HepG2 (cell line): Measurements from ENCODE around the gene IL1RAPL2. TPM values are rescaled to one million over a fixed set of nuclear protein-coding genes. Genes with fewer than 3 reads are reported as not detected.
A peak's percentile ranks its signal among the peaks of the same experiment; 100 is the strongest.

ENCODE experiments used
- ATAC-seq: fragments of 200-7000 bp; cut with Tn5 transposase; 3 replicates; pipeline ENCODE4 v1.9.1; 2020; ENCODE audit warnings: mild to moderate bottlenecking, moderate library complexity
- BruUV-seq: library from RNA; stranded (reverse); fragments of 400-500 nt; replicated peaks from 2 replicates; lab custom pipeline; 2021; lab: Mats Ljungman, UMichigan
- CTCF ChIA-PET: fragments of 300-600 bp; formaldehyde crosslinking; extraction: SDS; loops from one replicate; lab custom pipeline; 2021; ENCODE audit warnings: low total read pairs, inconsistent platforms, low intra/inter-chr PET ratio; lab: Yijun Ruan, JAX
- POLR2A ChIA-PET: fragments of 350-600 bp; sonication (Branson Sonifier 250); formaldehyde crosslinking; loops from one replicate; lab custom pipeline; 2020; ENCODE audit warnings: antibody characterized with exemption, inconsistent platforms; lab: Yijun Ruan, JAX
- DNase-seq: peaks from one replicate; pipeline ENCODE4 v3.0.0-alpha.2; 2015; ENCODE audit warnings: low spot score
- FAIRE-seq: peaks from 3 replicates; lab custom pipeline; 2011; peaks lifted over from hg19 to GRCh38; lab: Jason Lieb, UNC
- H2AFZ ChIP-seq: one replicate; pipeline ENCODE4 v1.6.1; 2011; ENCODE audit warnings: low read length, inconsistent platforms
- H3K27ac ChIP-seq: fragments of 300-600 bp; 3 replicates; pipeline ENCODE4 v1.8.0; 2011; ENCODE audit warnings: mixed run types, mild to moderate bottlenecking, mixed read lengths, low read length, inconsistent platforms; ENCODE audit not compliant: insufficient read depth; ENCODE audit errors: extremely low read length
- H3K27me3 ChIP-seq, 2 experiments: fragments of 200-600 bp in 1 of 2; 2 replicates in 1 of 2; 3 replicates in 1 of 2; pipeline versions ENCODE4 v1.6.0 to v1.8.0; 2011; ENCODE audit warnings: low read length in 2 of 2, mild to moderate bottlenecking in 2 of 2, moderate library complexity in 2 of 2, inconsistent platforms in 1 of 2; ENCODE audit not compliant: insufficient read depth in 2 of 2, control insufficient read depth in 1 of 2
- H3K36me3 ChIP-seq, 2 experiments: fragments of 200-600 bp in 1 of 2; replicated peaks in 1 of 2; 2 replicates in 1 of 2; 3 replicates in 1 of 2; pipeline versions ENCODE4 v1.5.1 to v1.8.0; 2011; ENCODE audit warnings: low read length in 2 of 2, inconsistent platforms in 1 of 2; ENCODE audit not compliant: insufficient read depth in 2 of 2, control insufficient read depth in 1 of 2
- H3K4me1 ChIP-seq: 2 replicates; pipeline ENCODE4 v1.5.1; 2012; ENCODE audit warnings: low read length, inconsistent platforms; ENCODE audit not compliant: insufficient read depth
- H3K4me2 ChIP-seq: 2 replicates; pipeline ENCODE4 v1.6.0; 2011; ENCODE audit warnings: low read depth, low read length, inconsistent platforms
- H3K4me3 ChIP-seq, 3 experiments: fragments of 200-600 bp in 1 of 3; sonication (generic), shearing (Covaris generic) in 1 of 3; replicated peaks in 1 of 3; 2 replicates each; pipeline ENCODE4 v1.5.1; 2011 to 2016; ENCODE audit warnings: low read length in 3 of 3, inconsistent platforms in 2 of 3, low read depth in 2 of 3, mild to moderate bottlenecking in 2 of 3, control low read depth in 1 of 3, mixed read lengths in 1 of 3; ENCODE audit not compliant: insufficient read depth in 1 of 3
- H3K79me2 ChIP-seq: one replicate; pipeline ENCODE4 v1.6.1; 2011; ENCODE audit warnings: low read length, inconsistent platforms; ENCODE audit not compliant: insufficient read depth
- H3K9ac ChIP-seq: 2 replicates; pipeline ENCODE4 v1.6.0; 2011; ENCODE audit warnings: mild to moderate bottlenecking, low read depth, low read length, inconsistent platforms; ENCODE audit not compliant: insufficient read depth
- H3K9me3 ChIP-seq: 2 replicates; pipeline ENCODE4 v1.5.1; 2012; ENCODE audit warnings: mild to moderate bottlenecking, low read length
- H4K20me1 ChIP-seq: 2 replicates; pipeline ENCODE4 v1.6.0; 2011; ENCODE audit warnings: inconsistent platforms, mild to moderate bottlenecking, low read length, moderate library complexity; ENCODE audit not compliant: insufficient read depth
- CEBPB ChIP-seq: IDR thresholded peaks from 2 replicates; pipeline ENCODE4 v1.6.1; 2011; ENCODE audit warnings: low read depth, low read length, improper control_type of control experiment, borderline replicate concordance
- HNRNPL ChIP-seq: fragments of 200-400 bp; formaldehyde crosslinking; IDR thresholded peaks from 2 replicates; pipeline ENCODE4 v1.6.1; 2017; ENCODE audit warnings: mild to moderate bottlenecking, low read depth, low read length
- PTBP1 ChIP-seq: fragments of 200-400 bp; formaldehyde crosslinking; IDR thresholded peaks from 2 replicates; pipeline ENCODE4 v1.6.1; 2018; ENCODE audit warnings: low read length, low read depth; ENCODE audit not compliant: poor library complexity, severe bottlenecking
- SETDB1 ChIP-seq: sonication (generic); formaldehyde crosslinking; IDR thresholded peaks from 2 replicates; pipeline ENCODE4 v1.5.1; 2020; ENCODE audit warnings: missing genetic modification reagents, mild to moderate bottlenecking, borderline replicate concordance
- SKI ChIP-seq: fragments of 450-650 bp; IDR thresholded peaks from one replicate; pipeline ENCODE4 v1.6.1; 2018; ENCODE audit warnings: mild to moderate bottlenecking; ENCODE audit not compliant: partially characterized antibody
- TEF ChIP-seq: sonication (generic); formaldehyde crosslinking; IDR thresholded peaks from 2 replicates; pipeline ENCODE4 v1.5.0; 2020; ENCODE audit warnings: missing genetic modification reagents
- TFDP2 ChIP-seq: sonication (generic); formaldehyde crosslinking; IDR thresholded peaks from 2 replicates; pipeline ENCODE4 v1.4.0; 2020; ENCODE audit warnings: missing genetic modification reagents
- ZNF512B ChIP-seq: sonication (generic); formaldehyde crosslinking; IDR thresholded peaks from 2 replicates; pipeline ENCODE4 v1.5.1; 2020; ENCODE audit warnings: missing genetic modification reagents, mild to moderate bottlenecking, borderline replicate concordance
- ZNF589 ChIP-seq: sonication (generic); formaldehyde crosslinking; conservative IDR thresholded peaks from 2 replicates; pipeline ENCODE4 v1.8.0; 2022; ENCODE audit warnings: mild to moderate bottlenecking, moderate library complexity, missing genetic modification reagents
- WGBS: methylation state at CpG from one replicate; pipeline ENCODE4 v1.1.6; 2017; ENCODE audit warnings: low lambda C conversion rate; 5-methylcytosine and 5-hydroxymethylcytosine counted together
- in situ Hi-C: cut with HindIII; loops from 2 replicates; pipeline ENCODE4 v1.10.0; 2017; ENCODE audit warnings: low pct_unique_long_range_greater_than_20kb; ENCODE audit not compliant: extremely low pct_ligation_motif_present
- intact Hi-C: fragments of 100-400 bp; cut with micrococcal nuclease; formaldehyde crosslinking; loops from one replicate; pipeline ENCODE4 v1.10.0; 2022; ENCODE audit not compliant: unreplicated experiment
- polyA plus RNA-seq, 8 experiments: library from polyadenylated mRNA; depleted of rRNA in 3 of 8; stranded (reverse) in 7 of 8; unstranded in 1 of 8; fragments of >200 nt; fragmentation: Illumina TruSeq in 4 of 8; extraction: Trizol in 4 of 8; gene quantifications; 2 replicates each; pipeline versions ENCODE4 v1.2.1 to v1.2.3, GENCODE V29; 2011 to 2016; ENCODE audit warnings: low read depth in 4 of 8, missing spikeins in 1 of 8, mixed read lengths in 1 of 8; ENCODE audit not compliant: insufficient read depth in 1 of 8
- total RNA-seq, 5 experiments: library from RNA; depleted of rRNA; stranded (reverse); fragments of >200 nt; fragmentation: Illumina TruSeq; extraction: Trizol; gene quantifications; 2 replicates each; pipeline ENCODE4 v1.2.3, GENCODE V29; 2016; ENCODE audit warnings: low read depth in 1 of 5

The IL1RAPL2 gene
- total and polyA plus RNA-seq, 2 of the 13 experiments (the other 11 are each of a cell fraction or from before 2014, with no cell fraction given) = not detected

- WGBS = 3% methylated on average over 3 of the region's 3 CpGs
- Histone ChIP-seq H3K4me2 (no peak overlapping the region), H4K20me1 (no peaks in the 10 kb centered on the region), H3K4me3 (no peak overlapping the region), H3K9me3 (no peaks in the 10 kb centered on the region), H3K27ac (no peak overlapping the region), H3K36me3 (no peaks in the 10 kb centered on the region), H3K4me1 (no peaks in the 10 kb centered on the region), H3K9ac (no peak overlapping the region), H3K79me2 (no peaks in the 10 kb centered on the region)
- no peak for FAIRE-seq
- POLR2A ChIA-PET = no interaction called here
- in situ Hi-C loops (no loop called here), intact Hi-C loops (no loop called here)
- DNase-seq = no peak
- no peak for TF ChIP-seq SETDB1 (CRISPR knock-in tag)
- TF ChIP-seq ZNF589 (CRISPR knock-in tag) = no peak
- no peak for TF ChIP-seq ZNF512B (CRISPR knock-in tag)
- TF ChIP-seq PTBP1 = no peak
- TF ChIP-seq HNRNPL = no peak
- TF ChIP-seq, all 625 proteins: peak for 0
- Histone ChIP-seq H2AFZ (no peak overlapping the region), H3K27me3 (no peaks in the 10 kb centered on the region)
- no peak for ATAC-seq
- no TSS peak for BruUV-seq
- CTCF ChIA-PET = no interaction called here
These were observed 897.5 kb downstream of the IL1RAPL2 start for GRCh38 chrX:105463473-105463872.

- H3K79me2 ChIP-seq = no peaks in the 10 kb centered on the region
- H3K27ac ChIP-seq = no peak overlapping the region
- no peak overlapping the region for H3K4me3 ChIP-seq
- H3K9ac ChIP-seq = no peak overlapping the region
- in situ Hi-C loops (no loop called here), intact Hi-C loops (no loop called here)
- no peak overlapping the region for H3K4me2 ChIP-seq
- no peaks in the 10 kb centered on the region for H3K36me3 ChIP-seq
- H2AFZ ChIP-seq = no peak overlapping the region
- H3K9me3 ChIP-seq = no peaks in the 10 kb centered on the region
- no peak for DNase-seq
- no peaks in the 10 kb centered on the region for H3K27me3 ChIP-seq
- FAIRE-seq = no peak
- 0% methylated on average over 1 of the region's 2 CpGs for WGBS
- BruUV-seq = no TSS peak
- H3K4me1 ChIP-seq = no peaks in the 10 kb centered on the region
- H4K20me1 ChIP-seq = no peaks in the 10 kb centered on the region
- ChIA-PET POLR2A (no interaction called here), CTCF (no interaction called here)
- no peak for ATAC-seq
- TF ChIP-seq TFDP2 (CRISPR knock-in tag) (no peak), TEF (CRISPR knock-in tag) (no peak), CEBPB (peak; percentile 33; the same call in 1 of the 2 replicates), SKI (no peak)
These were observed 898.6 kb downstream of the IL1RAPL2 start for GRCh38 chrX:105464618-105465017.
